ENCODE measurements around the gene HEATR3. TPM values are rescaled to one million over a fixed set of nuclear protein-coding genes. Genes with fewer than 3 reads are reported as not detected.

Gene HEATR3
- total RNA-seq, 2 donors from 2014 or later, result 18.6 to 31.6 TPM

- peak overlapping the region; percentile 67 to 87 for H3K27ac Mint-ChIP-seq
- no peak for ATAC-seq
- DNase-seq (ENCODE audit: low spot score in 2 of 2), result no peak
- peaks cover 9 to 16% of the 10 kb centered on the region in 2 donors for H3K36me3 Mint-ChIP-seq
- H3K9me3 Mint-ChIP-seq, result no peaks in the 10 kb centered on the region
These were observed 88.7 kb downstream of the HEATR3 start for GRCh38 chr16:50154420-50154950.

- ATAC-seq (no peak), DNase-seq (ENCODE audit: low spot score in 2 of 2) (no peak)
- no peaks in the 10 kb centered on the region for H3K9me3 Mint-ChIP-seq
- H3K36me3 Mint-ChIP-seq, result peaks cover 9 to 23% of the 10 kb centered on the region in 2 donors
- peak overlapping the region in 1 of 2 donors; percentile 87 for H3K27ac Mint-ChIP-seq
These were observed 90.2 kb downstream of the HEATR3 start for GRCh38 chr16:50155925-50156324.

Other genes with a start within 250 kb of the HEATR3 start
- gene ZNF423, start 209.9 kb upstream of the HEATR3 start, total RNA-seq, result under 1 TPM in 1 of 2 donors, not detected in 1; 0.05 TPM
- gene CNEP1R1, start 40.7 kb upstream of the HEATR3 start, total RNA-seq, result 10 to 100 TPM; 26.9 to 42.9 TPM
- 10 to 100 TPM; 25.7 to 27.9 TPM for gene TENT4B, start 87.3 kb downstream of the HEATR3 start, total RNA-seq
- gene ADCY7, start 200.6 kb downstream of the HEATR3 start, total RNA-seq, result 100 to 1,000 TPM in 1 of 2 donors, 10 to 100 TPM in 1; 78.5 to 104 TPM